Measurements from ENCODE around the gene SLC18B1.

SLC18B1 gene

DNA sequence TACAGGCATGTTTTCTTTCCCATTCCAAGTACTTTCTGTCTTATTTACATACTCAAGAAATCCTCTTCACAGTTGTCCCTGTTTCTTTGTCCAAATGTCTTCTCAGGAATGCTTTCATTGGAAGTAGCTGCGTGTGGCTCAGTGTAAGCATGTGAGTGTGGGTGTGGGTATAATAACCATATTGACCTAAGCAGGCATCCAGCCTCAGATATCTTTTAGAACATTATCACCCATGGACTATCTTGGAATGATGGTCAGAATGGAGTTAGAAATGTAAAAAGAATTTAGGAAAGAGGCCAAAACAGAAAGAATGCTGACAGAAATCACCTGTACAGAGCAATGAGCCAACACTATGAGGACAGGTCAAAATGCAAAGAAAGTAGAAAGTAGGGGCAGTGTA is 57.2 kb downstream of the SLC18B1 start:
- DNase-seq (ENCODE audit: low spot score) = no peak

DNA sequence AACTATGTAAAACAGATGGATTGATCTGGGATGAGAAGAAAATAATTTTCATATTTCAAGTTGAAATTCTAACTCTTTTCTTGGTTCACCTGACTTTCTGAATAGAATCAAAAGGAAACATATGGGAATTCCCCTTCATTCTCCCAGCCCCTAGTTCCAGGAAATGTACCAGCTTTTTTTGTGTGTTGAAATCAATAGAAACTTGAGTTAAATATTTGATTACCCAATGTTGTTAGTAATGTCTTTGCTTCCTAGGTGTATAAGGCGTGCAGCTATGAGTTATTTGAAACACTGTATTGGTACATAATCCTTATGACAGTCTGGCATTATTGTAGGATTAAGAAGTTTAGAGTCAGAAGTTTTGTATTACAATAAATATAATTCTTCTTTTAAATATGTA is 62.2 kb downstream of the SLC18B1 start:
- no peak for DNase-seq (ENCODE audit: low spot score)

DNA sequence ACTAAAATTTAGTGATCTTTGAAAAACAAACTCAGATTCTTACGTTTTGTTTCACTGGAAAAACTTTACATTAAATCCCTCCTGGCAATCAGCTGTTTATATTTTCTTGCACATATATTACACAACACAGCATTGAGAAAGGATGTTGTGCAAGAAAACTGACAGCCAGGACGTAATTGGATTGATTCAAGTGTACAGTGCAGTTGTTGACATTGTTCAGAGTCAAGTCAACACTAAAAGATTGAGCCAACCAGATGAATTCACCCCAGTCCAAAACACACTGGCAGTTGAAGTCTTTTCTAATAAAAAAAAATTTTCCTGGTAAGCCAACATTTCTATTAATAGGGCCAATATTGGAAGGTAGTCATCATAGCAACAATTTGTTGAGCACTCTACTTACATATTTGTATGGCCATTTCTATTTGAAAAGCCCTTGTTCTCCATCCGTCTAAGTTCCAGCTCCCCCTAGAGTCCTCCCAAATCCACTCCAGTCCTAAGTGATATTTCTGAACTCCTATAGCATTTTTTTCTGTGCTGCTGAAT is 63.7 kb downstream of the SLC18B1 start:
- no peak for DNase-seq (ENCODE audit: low spot score)

DNA sequence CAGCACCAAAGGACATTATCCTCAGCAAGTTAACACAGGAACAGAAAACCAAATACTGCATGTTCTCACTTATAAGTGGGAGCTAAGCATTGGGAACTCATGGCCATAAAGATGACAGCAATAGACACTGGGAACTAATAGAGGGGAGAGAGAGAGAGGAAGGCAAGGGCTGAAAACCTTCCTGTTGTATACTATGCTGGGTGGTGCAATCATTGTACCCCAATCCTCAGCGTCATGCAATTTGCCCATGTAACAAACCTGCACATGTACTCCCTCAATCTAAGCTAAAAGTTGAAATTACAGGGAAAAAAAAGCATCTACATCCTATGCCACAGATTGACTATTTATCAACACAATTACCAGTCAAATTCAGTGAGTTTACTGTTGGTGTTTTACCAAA is 64.6 kb downstream of the SLC18B1 start:
- no peak for DNase-seq (ENCODE audit: low spot score)

DNA sequence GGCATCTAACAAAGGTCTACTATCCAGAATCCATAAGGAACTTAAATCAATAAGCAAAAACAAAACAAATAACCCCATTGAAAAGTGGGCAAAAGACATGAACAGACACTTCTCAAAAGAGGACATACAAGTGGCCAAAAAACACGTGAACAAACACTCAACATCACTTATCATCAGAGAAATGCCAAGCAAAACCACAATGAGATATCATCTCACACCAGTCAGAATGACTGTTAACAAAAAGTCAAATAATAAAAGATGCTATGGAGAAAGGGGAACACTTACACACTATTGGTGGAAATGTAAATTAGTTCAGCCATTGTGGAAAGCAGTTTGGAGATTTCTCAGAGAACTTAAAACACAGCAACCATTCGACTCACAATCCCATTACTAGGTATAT is 65.2 kb downstream of the SLC18B1 start:
- DNase-seq (ENCODE audit: low spot score) = no peak

DNA sequence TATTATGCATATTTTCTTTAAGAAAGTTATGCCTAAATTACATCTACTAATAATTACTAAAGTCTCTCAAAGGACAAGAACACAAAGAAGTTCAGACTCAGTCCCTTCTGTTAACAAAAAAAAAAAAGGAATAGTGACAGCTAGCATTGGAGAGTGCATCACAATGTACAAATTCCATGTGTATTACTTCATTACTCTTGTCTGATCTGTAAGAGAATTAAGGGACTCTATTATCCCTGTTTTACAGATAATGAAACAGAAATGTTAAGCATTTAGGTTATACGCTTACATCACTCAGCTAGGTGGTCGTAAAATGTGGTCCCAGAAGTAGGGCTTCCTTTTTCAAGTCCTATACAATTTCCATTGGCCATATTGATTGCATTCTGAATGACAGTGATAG is 67.4 kb downstream of the SLC18B1 start:
- no peak for DNase-seq (ENCODE audit: low spot score)

DNA sequence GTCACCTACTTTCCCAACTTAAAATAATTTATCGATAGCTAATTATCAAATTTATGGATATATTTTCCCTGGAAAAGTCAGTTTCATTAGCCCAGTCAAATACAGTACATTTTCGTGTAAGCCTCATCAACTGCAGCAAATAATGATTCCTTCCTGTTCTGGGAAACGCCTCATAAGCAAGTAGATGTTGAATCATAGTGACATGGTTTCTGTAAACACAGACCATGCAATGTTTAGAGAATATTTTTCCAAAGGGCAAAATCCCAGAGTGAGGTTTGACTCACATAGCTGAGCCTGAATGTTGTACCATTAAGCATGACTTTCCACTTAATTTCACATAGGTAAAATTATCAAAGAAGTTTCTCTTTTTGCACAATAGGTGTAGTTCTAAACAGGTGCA is 67.9 kb downstream of the SLC18B1 start:
- no peak for DNase-seq (ENCODE audit: low spot score)

DNA sequence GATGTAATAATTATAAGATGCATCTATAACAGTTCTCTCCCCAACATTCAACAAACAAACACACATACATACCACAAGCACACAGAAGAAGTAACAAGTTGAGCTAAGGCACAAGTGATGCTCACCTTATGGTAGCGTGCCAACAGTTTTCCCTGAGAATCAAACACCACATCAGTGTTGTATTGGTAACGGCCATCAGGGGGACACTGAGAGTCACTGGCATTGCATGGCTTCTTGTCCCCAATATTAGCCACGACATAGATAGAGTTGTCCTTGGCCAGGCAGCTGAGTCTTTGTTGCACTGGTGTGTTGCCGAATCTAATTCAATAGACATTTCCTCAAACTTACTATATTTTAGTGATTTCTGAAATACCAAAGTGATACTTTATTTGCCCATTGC is 69.8 kb downstream of the SLC18B1 start:
- DNase-seq (ENCODE audit: low spot score) = no peak

DNA sequence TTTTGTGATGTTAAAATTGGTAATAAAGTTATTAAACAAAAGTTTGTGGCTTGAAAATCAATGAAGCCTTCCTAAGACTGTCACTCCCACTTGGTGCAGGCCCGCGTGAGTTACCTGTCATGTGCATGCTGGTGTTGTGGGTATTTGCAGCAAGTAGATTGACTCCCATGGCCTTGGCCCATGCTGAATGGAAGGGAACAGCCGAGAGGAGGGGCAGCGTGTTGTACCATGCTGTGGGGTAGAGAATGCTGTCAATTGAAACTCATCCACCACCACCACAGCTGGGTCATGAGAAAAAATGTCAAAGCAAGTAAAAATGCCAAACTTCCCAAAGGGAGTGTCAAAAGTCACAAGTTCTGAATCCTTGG is 71.8 kb downstream of the SLC18B1 start:
- DNase-seq (ENCODE audit: low spot score) = no peak

DNA sequence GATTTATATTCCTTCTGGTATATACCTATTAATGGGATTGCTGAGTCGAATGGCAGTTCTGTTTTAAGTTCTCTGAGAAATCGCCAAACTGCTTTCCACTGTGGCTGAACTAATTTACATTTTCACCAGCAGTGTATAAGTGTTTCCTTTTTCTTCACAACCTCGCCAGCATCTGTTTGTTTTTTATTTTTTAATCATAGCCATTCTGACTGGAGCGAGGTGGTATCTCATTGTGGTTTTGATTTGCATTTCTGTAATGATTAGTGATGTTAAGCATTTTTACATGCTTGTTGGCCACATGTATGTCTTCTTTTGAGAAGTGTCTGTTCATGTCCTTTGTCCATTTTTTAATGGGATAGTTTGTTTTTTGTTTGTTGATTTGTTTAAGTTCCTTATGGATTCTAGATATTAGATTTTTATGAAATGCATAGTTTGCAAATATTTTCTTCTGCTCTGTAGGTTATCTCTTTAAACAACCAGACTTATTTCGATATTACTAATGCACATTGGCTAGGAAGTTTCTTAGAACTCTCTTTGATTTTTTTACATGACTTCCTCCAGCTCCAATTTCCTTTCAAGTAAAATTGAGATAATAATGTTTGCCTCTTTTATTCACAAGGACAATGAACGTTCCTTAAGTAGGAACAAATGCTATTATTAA is 72.4 kb downstream of the SLC18B1 start:
- no peak for DNase-seq (ENCODE audit: low spot score)

DNA sequence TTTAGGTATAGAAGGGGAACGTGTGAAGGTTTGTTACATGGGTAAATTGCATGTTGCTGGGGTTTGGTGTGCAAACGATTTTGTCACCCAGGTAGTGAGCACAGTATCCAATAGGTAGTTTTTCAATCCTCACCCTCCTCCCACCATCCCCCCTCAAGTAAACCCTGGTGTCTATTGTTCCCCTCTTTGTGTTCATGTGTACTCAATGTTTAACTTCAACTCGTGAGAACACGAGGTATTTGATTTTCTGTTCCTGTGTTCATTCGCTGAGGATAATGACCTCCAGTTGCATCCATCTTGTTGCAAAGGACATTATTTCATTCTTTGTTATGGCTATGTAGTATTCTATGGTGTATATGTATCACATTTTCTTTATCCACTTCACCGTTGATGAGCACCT is 73.0 kb downstream of the SLC18B1 start:
- no peak for DNase-seq (ENCODE audit: low spot score)

DNA sequence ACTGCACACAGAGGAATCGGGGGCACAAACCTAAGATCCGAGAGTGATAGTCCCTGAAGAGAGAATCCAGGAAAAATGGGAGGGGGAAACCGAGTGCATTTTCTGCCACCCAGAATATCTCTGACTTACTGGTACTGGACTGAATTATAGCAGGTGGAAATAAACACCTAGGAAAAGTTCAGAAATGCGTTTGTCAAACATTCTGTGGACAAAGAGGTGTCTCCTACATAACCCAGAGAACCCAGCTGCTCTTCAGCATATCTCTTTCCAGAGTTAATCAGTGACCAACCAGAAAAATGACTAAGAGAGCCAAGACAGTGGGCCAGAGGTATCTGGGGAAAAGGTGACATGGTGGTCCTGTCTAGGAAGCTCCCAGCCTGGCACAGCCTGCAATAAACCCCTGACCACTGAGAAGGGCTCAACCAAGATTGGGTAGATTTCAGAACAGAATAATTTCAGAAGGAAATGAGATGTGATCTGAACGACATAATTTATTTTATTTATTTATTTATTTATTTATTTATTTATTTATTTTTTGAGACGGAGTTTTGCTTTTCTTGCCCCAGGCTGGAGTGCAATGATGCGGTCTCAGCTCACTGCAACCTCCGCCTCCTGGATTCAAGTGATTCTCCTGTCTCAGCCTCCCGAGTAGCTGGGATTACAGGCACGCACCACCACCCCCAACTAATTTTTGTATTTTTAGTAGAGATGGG is 78.5 kb downstream of the SLC18B1 start:
- DNase-seq (ENCODE audit: low spot score) = peak; percentile 34
